DMS 273 (cell line): ENCODE data around the gene LRP2.
A peak's percentile ranks its signal among the peaks of the same experiment; 100 is the strongest.

Experiments
- DNase-seq: peaks from one replicate; lab custom pipeline; 2025; ENCODE audit not compliant: unreplicated experiment; lab: John Stamatoyannopoulos, UW

Gene LRP2

DNA sequence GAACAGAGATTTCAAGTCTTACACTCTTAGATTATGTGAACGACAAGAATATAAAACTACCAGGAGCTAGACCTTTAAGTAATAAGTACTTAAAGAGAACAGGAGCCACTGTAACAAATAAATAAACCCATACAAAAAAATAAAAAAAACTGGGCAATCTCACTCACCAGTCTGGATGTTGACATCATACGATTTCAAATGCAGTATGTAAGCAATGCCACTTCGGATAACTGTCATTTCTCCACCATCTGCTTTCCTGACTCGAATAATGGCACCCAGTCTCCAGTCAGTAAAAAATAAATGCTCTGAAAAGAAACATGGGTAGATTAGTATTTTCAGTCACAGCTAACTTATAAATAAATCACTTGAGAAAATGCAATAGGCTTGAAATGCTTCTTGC, 115.1 kb downstream of the LRP2 start:
- DNase-seq, result no peak

DNA sequence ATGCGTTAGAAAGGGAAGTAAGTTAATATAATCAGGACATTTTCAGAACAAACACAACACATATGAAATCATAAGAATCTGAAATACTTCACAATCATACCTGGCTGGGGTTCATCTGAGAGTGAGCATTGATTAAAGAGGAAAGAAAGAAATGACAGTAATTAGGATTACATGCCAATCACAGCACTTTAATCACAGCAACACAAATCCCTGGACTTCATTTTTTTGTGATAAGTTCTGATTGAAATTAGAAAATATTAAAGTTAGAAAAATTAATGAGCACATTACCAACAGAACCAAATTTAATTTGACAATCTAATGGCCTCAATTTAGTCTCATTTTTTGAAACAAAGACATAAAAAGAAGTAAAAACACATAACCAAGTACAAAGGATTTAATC, 121.9 kb downstream of the LRP2 start:
- DNase-seq, result no peak

- no peak for DNase-seq
These were observed 124.4 kb downstream of the LRP2 start for GRCh38 chr2:169237939-169238338.

- DNase-seq, result no peak
These were observed 125.0 kb downstream of the LRP2 start for GRCh38 chr2:169237286-169237685.

DNA sequence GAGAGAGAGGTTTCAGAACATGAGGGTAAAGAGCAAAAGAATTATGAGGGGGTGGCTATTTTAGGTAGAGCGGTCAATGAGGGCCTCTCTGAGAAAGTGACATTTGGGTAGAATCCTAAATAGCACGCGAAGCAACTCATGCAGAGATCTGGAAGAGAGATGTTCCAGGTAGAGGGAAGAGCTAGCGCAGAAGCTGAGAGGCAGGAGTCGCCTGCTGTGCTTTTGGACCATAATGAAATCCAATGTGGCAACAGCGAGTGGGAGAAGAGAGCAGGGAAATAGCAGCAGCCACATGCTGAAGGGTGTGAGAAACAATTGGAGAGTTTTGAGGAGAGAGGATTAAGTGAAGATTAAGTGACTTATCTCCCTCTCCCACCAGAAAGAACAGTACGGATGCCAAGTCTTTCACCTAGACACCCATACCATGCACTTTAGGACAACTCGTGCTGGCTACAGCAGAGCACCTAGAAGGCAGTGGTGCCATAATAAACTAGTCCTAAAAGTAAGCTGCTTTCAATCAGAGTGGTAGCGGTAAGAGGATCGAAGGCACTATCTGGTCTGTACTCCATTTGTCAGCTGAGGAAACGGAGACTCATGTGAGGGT, 129.7 kb downstream of the LRP2 start:
- DNase-seq, result no peak

DNA sequence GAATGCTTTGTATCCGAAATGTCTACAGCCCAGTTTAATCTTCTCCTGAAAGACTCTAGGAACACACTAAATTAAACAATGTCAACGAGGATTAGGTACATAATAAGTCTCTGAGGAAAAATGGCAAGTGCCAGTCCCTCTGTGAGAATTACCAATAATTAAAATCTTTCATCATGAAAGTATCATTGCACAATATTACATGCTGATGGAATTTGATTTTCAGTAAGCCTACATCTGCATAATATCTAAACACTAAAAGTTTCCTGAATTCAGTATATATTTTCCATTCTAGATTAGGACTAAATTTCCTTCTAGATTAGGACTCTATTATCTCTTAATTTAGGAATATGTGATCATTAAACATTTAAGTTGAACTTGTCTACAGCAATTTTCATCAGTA, 132.1 kb downstream of the LRP2 start:
- DNase-seq, result no peak

GRCh38 chr2:169229590-169229989, 132.7 kb downstream of the LRP2 start:
- no peak for DNase-seq

DNA sequence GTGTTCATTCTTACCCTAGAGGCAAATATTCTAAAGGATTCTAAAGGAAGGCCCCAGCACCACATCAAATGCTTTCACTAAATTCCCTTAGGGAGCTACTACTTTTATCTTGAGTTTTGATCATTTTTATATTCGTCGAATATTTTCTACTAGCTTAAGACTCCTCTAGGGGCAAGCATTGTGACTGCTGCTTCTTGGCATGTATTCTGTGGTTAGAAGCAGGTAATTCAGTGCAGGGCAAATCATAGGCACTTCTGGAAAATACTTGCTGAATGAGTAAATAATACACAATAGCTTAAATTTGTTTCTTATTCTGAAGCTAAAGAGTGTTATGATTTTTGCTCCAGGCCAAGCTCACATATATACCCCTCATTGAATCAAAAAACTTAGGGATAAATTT, 136.4 kb downstream of the LRP2 start:
- no peak for DNase-seq

GRCh38 chr2:169225233-169225750, 137.0 kb downstream of the LRP2 start:
- DNase-seq, result no peak

DNA sequence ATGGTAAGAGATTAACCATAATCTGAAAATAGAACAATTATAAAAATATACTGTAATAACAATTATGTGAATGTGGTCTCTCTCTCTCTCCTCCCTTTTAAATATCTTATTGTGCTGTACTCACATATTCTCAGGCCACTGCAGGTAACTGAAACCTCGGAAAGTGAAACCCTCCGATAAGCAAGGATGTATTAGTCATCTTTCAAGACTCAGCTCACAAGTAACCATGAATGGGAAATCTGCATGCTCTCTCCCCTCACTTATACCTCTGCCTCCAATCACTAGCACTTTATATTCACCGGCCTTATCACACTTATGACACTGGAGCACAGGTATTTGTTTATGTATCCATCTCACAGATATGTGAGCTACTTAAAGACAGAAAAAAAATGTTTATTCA, 139.7 kb downstream of the LRP2 start:
- DNase-seq, result no peak

DNA sequence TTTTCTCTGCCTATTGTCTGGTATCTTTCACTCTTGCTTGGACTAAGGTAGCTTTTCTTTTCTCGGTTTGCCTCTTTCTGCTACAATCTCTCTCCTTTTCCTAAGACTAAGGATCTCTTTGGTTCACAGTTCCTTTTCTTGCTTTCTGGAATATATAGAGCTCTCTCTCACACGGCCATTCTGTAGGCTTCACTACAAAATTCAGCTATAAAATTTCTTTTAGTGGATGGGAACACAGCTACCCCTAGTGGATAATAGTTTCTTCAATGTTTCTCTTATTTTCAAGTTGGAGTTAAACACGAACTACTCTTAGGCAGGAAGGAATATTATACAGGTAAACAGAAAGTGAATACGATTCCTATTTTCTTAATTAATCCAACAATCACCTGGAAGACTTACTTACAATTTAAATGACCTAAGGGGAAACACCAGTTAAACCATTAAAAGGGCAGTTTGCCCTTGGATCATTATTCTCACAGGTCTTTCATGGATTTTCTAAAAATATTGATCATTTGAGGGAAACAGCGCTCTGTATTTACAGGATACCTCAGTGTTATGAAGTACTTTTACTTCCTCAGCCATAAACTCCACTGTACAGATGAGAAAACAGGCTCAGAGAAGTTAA, 140.5 kb downstream of the LRP2 start:
- peak; percentile 37 for DNase-seq

DNA sequence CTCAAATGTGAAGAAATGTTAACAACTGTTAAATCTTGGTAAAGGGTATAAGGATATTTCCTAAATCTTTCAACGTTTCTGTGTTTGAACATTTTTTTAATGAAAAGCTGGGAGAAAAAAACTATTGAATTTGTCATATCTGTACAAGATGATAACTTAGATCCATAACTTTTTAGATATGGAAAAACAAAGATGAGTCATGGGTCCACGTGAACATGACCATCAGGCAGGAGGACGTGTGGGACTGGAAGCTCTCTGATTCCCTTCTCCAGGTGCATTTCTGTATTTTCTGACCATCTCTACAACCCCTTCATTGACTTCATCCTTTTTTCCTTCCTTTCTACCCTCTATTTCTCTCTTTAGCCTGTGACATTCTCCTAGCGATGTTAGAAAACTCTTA, 151.4 kb downstream of the LRP2 start:
- no peak for DNase-seq

GRCh38 chr2:169208026-169208425, 154.3 kb downstream of the LRP2 start:
- DNase-seq, result no peak

GRCh38 chr2:169205176-169205575, 157.2 kb downstream of the LRP2 start:
- no peak for DNase-seq

GRCh38 chr2:169203952-169204351, 158.4 kb downstream of the LRP2 start:
- DNase-seq, result no peak

GRCh38 chr2:169200756-169201155, 161.6 kb downstream of the LRP2 start:
- DNase-seq, result no peak

GRCh38 chr2:169193618-169194017, 168.7 kb downstream of the LRP2 start:
- DNase-seq, result no peak

GRCh38 chr2:169190197-169190775, 172.0 kb downstream of the LRP2 start:
- no peak for DNase-seq

GRCh38 chr2:169189132-169189531, 173.2 kb downstream of the LRP2 start:
- DNase-seq, result no peak

- no peak for DNase-seq
These were observed 176.6 kb downstream of the LRP2 start for GRCh38 chr2:169185711-169186110.

DNA sequence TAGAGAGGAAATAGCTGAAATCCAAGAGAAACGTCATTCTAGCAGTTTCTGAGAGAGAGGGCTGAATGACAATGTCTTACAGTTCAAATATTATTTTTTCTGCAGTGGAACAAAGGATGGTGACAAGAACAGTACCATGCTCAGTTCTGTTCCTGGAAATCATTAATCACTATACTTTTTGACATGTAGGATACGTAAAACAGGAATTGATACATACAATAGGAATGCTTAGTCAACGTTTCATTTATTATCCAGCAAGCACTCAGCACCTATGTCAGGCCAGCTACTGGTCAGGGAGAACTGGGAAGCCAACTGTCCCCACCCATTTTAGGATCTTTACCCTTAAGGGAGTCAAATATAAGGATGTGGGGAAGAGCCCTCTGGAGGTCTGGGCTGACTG, 178.3 kb downstream of the LRP2 start:
- DNase-seq, result no peak

DNA sequence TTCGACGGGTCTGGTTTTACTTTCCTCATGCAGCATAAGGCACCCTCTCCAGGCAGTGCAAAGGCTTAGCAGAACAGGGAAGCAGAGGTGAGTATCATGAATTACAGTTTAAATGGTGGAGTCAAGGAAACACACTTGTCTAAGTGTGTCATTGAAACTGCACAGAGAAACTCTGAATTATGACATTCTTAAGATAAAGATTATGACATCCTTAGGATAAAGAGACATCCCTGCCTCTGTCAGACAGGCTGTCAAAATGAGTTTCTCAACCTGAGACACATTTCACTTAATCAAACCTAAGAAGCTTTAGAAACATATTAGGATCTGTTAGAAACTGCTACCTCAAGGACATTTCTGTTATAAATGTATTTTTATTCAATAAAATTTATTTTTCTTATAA, 179.8 kb downstream of the LRP2 start:
- DNase-seq, result no peak
